ENCODE data around the gene FAM78B.
A peak's percentile ranks its signal among the peaks of the same experiment; 100 is the strongest.

The FAM78B gene

DNA sequence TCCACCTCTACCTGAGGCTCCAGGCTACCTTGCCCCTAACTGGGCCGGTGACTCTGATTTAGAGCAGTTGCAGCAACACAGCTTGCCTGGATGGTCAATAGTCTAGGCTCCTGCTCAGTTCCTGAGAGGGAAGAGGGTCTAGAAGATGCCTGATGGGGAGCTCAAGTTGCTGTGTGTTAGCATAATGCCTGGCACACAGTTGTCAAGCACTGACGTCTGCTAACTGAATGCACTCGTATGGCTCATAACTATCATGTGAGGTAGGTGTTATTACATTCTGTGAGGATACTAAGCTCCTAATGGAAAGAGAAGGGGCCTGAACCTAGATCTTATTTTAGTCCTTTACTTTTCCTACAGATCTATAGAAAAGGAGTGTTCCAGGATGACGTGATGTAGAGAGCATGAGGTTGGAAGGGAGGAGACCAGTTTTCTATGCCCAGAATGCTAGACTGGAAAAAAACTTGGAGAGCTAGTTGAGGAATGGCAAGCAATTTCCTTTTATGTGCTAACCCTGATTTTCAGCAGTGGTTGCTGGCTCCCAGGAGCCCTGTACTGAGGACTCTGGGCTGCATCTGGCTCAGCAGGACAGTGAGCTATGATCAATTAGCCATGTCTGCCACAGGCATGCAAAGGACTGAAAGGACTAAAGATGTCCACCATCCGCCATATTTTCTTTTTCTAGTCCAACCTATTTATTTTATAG is 30.0 kb downstream of the FAM78B start:
- no peak overlapping the region for H3K4me3 ChIP-seq (ENCODE audit: low read length)
- TF ChIP-seq, protein P1, sequence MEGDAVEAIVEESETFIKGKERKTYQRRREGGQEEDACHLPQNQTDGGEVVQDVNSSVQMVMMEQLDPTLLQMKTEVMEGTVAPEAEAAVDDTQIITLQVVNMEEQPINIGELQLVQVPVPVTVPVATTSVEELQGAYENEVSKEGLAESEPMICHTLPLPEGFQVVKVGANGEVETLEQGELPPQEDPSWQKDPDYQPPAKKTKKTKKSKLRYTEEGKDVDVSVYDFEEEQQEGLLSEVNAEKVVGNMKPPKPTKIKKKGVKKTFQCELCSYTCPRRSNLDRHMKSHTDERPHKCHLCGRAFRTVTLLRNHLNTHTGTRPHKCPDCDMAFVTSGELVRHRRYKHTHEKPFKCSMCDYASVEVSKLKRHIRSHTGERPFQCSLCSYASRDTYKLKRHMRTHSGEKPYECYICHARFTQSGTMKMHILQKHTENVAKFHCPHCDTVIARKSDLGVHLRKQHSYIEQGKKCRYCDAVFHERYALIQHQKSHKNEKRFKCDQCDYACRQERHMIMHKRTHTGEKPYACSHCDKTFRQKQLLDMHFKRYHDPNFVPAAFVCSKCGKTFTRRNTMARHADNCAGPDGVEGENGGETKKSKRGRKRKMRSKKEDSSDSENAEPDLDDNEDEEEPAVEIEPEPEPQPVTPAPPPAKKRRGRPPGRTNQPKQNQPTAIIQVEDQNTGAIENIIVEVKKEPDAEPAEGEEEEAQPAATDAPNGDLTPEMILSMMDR (conservative IDR thresholded peaks at IDR 0.05; ENCODE audit: low read length), result no peak
- DNase-seq (ENCODE audit: low read depth), result no peak

DNA sequence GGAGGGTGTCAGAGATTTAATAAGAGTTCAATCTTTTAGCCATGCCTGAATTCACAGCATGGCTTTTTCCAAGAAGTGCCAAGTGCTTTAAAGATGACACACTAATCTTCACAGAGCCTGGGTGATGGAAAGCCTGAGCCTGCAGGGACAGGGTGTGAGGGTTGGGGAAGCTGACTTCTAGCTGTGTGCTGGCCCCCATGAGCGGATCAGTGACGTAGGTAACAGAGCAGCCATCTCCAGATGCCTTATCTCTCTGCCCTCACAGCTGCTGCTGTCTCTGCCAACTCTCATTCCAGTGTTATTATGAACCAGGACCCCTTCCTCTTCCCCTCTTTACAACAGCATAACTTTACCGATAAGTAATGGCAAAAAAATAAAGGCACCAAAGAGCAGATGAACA is 30.6 kb downstream of the FAM78B start:
- no peak overlapping the region for H3K4me3 ChIP-seq (ENCODE audit: low read length)
- DNase-seq (ENCODE audit: low read depth), result no peak
- TF ChIP-seq, protein P1 (conservative IDR thresholded peaks at IDR 0.05; ENCODE audit: low read length), result no peak

DNA sequence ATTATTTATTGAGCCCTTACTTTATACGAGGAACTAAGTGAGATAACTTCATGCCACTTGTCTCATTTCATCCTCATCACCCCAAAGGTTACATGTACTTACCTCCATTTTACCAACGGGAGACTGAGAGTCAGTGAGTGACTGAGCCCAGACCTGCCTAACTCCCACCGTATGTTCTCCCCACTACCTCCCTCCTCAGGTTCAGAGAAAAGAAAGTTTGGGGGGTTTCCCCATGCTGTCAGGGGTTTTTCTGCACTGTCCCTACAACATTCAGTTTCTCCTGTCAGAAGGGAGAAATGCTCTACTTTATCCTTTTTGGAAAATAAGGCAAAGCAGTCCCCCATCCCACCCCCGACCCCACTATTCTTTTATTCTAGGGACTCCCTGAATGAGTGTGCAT is 32.9 kb downstream of the FAM78B start:
- DNase-seq (ENCODE audit: low read depth), result no peak
- TF ChIP-seq, protein P1 (conservative IDR thresholded peaks at IDR 0.05; ENCODE audit: low read length), result no peak
- H3K4me3 ChIP-seq (ENCODE audit: low read length), result no peak overlapping the region

DNA sequence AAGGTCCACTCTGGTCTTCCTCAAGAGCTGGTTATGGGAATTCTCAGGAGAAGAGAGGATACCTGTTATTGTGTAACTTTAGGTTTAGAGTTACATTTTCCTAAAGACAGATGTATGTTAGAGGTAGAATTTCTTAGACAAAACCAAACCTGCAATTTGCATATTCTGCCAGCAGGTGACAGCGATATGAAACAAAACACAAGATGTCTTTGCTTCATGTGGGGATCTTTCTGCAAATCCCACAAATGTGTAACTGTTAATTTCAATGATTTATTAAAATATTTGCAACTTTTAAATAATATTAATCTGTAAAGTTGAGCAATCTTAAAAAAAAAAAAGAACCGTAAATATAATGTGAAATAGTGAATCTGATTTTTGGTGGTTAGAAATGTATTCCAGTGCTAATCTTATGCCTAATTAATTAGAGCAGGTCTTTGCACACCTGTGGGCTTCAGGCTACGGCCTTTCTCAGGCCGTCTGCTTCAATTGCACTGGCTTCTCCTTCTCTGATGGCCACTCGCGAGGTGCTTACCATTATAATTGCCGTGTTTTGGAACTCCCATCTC is 33.4 kb downstream of the FAM78B start:
- H3K4me3 ChIP-seq (ENCODE audit: low read length), result no peak overlapping the region
- no peak for DNase-seq (ENCODE audit: low read depth)
- TF ChIP-seq, protein P1 (conservative IDR thresholded peaks at IDR 0.05; ENCODE audit: low read length), result peak; percentile 33

DNA sequence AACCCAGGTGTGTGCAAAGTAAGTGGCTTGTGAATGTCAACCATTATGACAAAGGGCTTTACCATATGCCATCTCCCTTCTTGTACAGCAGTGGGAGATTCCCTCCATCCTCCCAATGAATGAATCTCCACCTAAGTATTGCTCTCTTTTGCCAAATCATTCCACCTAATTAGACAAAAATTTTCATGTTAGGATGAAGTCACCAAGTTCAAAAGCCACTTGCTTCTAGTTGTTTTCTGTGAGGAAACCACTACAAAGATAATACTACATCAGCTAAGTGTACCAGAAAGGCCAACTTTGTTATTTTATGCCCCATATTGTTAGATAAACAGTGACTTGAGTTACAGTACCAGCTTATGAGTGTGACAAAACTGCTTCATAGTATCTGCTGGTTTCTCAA is 34.3 kb downstream of the FAM78B start:
- TF ChIP-seq, protein P1 (conservative IDR thresholded peaks at IDR 0.05; ENCODE audit: low read length), result no peak
- no peak for DNase-seq (ENCODE audit: low read depth)
- H3K4me3 ChIP-seq (ENCODE audit: low read length), result no peak overlapping the region

DNA sequence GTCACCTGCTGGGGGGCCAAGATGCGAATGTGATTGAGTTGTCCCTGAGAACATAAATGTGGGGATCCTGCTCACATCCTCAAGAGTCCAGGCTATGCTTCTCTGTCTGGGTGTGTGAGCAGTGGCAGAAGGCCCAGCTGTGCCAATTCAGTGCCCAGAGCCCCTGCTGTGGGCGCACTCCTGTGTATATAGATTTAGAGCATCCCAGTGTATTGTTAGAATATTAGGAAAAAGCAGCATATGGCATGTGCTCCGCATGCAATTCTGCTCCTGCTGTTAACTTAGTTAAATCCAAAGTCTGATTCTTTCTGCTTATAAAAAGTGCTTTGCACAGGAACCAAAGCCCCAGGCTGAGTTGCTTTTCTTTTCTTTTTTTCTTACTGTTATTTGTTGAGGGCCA is 37.8 kb downstream of the FAM78B start:
- TF ChIP-seq, protein P1 (conservative IDR thresholded peaks at IDR 0.05; ENCODE audit: low read length), result no peak
- no peak overlapping the region for H3K4me3 ChIP-seq (ENCODE audit: low read length)
- no peak for DNase-seq (ENCODE audit: low read depth)

DNA sequence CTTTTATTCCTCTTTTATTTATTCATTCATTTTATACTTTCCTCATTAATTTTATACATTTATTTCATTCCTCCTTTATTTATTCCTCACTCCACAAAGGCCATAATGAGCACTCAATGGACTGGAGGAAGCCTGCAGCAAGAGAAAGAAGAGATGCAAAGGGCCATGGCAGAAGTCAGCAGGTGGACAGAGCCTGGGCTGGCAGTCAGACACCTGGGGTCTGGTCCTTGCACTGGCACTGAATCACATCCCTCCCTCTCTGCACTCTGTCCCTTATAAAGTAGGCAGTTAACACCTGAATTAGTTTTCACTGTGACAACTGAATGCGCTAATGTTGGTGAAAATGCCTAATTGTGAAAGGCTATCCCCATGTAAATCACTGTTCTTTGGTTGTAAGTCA is 38.6 kb downstream of the FAM78B start:
- H3K4me3 ChIP-seq (ENCODE audit: low read length), result no peak overlapping the region
- TF ChIP-seq, protein P1 (conservative IDR thresholded peaks at IDR 0.05; ENCODE audit: low read length), result no peak
- no peak for DNase-seq (ENCODE audit: low read depth)
